ENCODE data around the gene F11R.
A peak's percentile ranks its signal among the peaks of the same experiment; 100 is the strongest.
"Not testable (repeated sequence)": the region's sequence is repeated elsewhere in the genome, so short reads cannot be mapped to it uniquely, and the experiment has no call there.

F11R gene

GRCh38 chr1:161020509-161021164 lies at the start of gene F11R:
Gene F11R (minus strand): TSS chr1:161021152. CDS start chr1:161021073, 79 bp downstream.
- peak; percentile 22 for DNase-seq

DNA sequence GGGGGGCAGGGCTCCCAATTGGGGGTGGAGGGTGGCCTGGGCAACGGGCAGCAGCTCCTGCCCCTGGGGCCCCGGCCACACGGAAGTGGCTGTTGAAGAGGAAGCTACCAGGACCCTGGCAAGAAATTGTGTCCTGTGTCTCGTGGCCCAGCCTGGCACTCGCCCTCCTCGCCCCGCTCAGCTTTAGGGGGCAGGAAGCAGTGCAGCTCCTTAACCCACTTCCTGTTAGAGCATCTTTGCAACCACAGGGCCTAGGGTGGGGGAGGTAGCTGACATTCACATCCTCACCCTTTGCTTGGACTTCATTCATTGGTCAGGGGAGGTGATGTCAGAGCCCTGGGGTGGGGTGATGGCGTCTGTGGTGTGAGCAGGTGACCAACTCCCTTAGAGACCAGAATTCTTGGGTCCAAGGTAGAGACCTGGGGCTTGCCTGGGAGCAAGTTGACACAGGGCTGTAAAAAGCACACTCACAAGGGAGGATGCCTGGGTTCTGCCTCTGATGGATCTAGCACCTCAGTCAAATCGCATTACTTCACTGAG lies 48.8 kb upstream of the F11R start, which contains the start of gene ARHGAP30:
Gene ARHGAP30 (minus strand): TSS at position 161 of the 540 bp plus-strand sequence. CDS start 267 bp downstream, outside the sequence.
- DNase-seq: peak; percentile 98

DNA sequence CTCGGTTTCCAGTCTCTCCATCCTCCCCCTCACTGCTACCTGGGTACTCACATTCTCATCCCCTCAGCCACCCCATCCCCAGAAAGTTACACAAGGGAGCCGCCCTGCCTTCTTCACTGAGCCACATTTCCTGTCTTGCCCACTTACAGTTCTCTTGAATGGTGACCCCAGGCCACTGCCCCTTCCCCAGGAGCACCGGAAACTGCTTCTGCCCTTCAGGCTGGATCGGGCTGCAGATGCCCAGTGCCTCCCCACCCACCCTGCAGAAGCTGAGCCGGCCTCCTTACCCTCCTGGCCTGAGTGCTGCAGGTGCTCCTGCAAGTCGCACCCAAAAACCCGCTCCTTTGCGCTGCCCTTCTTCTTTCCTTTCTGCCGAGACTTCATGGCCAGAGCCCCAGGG lies 48.3 kb upstream of the F11R start:
- peak; percentile 24 for DNase-seq

GRCh38 chr1:161068306-161069234 lies 47.6 kb upstream of the F11R start:
- DNase-seq: peak; percentile 91

DNA sequence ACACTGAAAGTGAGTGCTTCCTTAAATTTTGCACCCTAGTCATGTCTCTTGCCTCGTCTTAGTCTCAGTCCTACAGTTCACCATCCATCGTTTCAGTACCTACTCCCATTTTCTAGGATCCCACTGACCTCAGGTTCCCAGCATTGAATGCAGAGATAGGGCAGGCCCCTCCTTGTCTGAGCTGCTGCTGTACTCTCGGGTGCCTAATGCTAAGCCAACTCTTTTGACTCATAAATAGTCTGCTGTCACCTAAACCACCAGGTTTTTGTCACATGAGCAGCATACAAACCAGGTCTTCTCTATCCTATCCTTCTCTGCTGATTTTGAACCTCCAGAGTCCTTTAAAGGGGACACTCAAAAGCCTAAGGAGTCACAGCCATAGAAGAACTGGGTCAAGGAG lies 45.7 kb upstream of the F11R start:
- DNase-seq: peak; percentile 55

DNA sequence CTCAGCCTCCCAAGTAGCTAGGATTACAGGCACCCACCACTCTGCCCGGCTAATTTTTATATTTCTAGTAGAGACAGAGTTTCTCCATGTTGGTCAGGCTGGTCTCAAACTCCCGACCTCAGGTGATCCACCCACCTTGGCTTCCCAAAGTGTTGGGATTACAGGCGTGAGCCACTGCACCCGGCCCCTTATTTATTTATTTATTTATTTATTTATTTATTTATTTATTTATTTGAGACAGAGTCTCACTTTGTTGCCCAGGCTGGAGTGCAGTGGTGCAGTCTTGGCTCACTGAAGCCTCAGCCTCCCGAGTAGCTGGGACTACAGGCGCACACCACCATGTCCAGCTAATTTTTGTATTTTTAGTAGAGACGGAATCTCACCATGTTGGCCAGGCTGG lies 44.7 kb upstream of the F11R start:
- DNase-seq: not testable (repeated sequence)

GRCh38 chr1:161063936-161064335 lies 43.0 kb upstream of the F11R start:
- DNase-seq: not testable (repeated sequence)

DNA sequence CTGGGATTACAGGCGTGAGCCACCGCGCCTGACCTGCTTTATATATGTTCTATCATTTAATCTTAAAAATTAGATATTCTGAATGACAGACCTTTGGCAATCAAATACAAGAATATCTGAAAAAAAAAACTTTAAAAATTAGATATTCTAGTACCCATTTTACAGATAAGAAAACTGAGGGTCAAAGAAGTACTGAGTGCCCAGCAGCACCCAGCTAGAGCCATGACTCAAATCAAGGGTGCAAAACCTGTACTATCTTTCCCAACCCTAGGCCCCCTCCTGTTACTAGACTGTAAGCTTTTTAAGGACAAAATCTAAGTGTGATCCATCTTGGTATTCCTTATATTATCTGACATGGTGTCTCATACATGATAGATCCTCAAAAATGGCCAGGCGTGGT lies 40.5 kb upstream of the F11R start:
- DNase-seq: no peak

GRCh38 chr1:161059293-161059692 lies 38.3 kb upstream of the F11R start:
- DNase-seq: no peak

- DNase-seq: no peak
These were observed 33.9 kb upstream of the F11R start for GRCh38 chr1:161054805-161055204.

DNA sequence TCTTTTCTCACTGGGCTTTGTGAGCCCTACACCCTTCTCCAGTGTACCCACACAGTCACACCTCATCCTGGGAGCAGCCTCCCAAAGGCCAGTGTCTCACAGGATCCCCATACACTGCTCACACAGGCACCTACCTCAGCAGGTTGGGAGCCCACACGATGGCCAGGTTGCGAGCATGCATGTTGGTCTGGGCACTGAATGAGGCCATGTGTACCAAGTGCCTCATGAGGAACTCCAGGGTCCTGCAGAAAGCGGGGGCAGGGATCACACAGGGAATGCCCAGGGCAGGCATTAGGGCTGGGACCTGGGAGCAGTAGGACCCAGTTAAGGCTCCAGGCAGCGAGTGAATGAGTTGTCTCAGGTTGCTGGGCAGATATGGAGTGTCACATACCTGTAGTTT lies 33.3 kb upstream of the F11R start:
- no peak for DNase-seq

DNA sequence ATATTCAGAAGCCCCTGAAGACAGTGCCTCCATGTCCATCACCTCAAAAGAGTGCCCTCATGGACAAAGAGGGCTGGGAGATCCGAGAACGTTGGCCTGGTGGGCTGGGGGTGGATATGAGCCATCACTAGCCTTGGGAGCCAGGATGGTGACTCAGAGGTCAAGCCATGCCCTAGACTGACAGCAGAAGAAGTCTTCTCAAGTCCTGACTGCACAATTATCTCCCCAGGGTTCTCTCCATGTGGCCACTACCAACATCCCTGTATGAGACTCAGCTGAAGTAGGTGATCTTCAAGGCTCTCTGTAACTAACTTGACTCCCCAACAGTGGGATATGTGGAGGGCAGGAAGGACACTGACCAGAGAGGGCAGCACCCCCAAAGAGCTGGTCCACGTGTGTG lies 31.9 kb upstream of the F11R start:
- no peak for DNase-seq

DNA sequence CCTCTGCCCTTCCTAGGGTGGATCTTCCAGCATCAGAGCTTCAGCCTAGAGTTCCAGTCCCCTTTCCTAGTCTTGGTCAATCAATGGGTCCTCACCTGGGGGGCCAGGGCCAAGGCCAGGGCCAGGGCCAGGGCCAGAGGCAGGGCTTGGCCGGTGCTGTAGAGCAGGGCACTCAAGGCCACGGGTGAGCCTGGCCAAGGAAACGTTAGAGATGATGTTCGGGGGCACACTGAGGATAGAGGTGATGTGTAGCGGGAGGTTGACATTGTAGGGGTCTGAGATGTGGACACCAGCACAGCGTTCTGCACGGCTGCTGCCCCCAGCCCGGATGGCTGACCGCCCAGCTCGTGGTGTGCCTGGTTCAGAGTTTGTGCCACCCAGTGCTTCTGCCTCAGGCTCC lies 30.3 kb upstream of the F11R start:
- no peak for DNase-seq

DNA sequence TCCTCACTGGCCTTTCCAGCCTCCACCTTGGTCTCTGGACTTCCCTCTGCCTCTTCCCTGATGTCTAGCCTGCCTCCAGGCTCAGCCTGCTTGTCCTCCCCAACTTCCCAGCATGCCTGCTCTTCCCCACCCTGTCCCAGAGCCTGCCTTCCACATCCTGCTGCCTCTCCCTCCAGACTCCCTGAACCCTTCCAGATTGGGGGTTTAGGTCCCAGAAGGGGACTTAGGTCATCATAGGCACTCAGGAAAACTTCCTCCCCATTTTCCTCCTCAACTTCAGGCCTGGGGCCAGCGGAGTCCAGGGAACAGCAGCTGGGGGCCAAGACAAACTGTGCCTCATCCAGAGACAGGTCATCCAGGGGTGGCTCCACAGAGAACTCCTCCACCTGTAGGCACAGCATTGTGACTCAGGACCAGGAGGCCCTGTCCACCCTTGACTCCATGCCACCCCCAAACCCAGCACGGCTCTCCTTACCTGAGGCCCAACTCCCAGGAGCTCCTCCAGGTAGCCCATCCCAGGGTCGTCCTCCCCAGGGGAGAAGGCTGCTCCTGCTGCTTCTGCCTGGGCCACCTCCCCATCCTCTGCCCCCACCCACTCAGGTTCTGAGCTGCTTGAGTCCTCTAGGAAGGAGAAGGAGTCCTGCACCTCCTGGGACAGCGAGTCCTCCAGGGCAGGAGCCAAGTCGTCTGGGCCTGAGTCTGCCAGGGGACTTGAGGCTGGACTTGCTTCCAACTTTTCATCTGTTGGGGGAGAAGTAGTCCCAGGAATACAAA lies 28.2 kb upstream of the F11R start:
- DNase-seq: no peak

- no peak for DNase-seq
These were observed 26.8 kb upstream of the F11R start for GRCh38 chr1:161047436-161048420.

- DNase-seq: no peak
These were observed 25.8 kb upstream of the F11R start for GRCh38 chr1:161046605-161047228.

- peak; percentile 96 for DNase-seq
These were observed 25.0 kb upstream of the F11R start, which contains the start of gene USF1 for GRCh38 chr1:161045736-161046604. Gene USF1 (minus strand): TSS chr1:161045977. CDS start chr1:161043275, 2,702 bp downstream.

DNA sequence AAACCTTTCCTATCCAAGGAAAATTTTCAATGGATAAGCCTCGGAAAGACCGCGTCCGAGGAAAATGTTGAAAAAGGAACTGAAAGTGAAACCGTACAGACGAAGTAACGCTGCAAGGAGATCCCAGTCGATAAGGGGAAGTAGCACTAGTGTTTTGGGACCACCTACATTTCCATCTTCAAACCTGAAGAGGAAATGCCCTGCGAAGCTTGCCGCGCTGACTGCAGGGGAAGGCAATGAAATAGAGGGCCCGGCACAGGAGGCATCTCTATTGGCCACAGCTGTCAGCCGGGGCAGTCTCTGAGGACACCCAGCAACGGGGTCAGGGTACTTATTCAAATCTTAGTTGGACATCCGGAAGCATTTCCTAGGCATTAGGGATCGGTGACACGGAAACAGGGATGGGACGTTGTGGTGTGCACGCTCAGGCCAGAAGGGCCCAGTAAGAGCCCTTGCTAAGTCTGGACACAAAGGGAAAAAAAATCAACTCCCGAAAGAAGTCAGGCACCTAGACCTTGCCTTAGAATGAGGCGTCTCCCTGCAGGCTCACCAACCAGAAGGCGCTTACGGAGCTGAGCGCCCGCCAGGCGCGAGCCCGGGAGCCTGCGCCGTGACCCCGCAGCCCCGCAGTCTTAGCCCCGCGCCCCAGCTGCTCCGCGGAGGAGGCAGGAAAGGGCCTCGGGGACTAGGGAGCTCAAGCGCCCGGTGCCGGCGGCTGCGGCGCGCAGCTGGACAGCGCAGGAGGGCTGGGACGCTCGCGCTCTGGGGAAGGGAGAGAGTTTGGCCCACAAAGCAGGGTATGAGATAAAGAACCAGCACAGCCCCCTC lies 24.2 kb upstream of the F11R start:
- DNase-seq: peak; percentile 78

GRCh38 chr1:161044535-161044907 lies 23.6 kb upstream of the F11R start:
- peak; percentile 34 for DNase-seq

Data from activated CD4-positive, alpha-beta T cell treated with anti-CD3 and anti-CD28 coated beads, Interleukin-10, Interleukin-2, amounts not matched to agents 100 ng/mL and 50 ng/mL, durations not matched to agents 16 hours and 8 hours (primary cell).